Common myeloid progenitor, CD34-positive (primary cell): ENCODE results near the gene CLC.
"Not testable (repeated sequence)": the region's sequence is repeated elsewhere in the genome, so short reads cannot be mapped to it uniquely, and the experiment has no call there.

Experiments
- CTCF ChIA-PET: fragments of 350-600 bp; sonication (Branson Sonifier 250); formaldehyde crosslinking; loops from one replicate; lab custom pipeline; 2021; ENCODE audit warnings: antibody characterized with exemption; lab: Charles Lee
- POLR2A ChIA-PET: fragments of 350-600 bp; sonication (Branson Sonifier 250); formaldehyde crosslinking; loops from one replicate; lab custom pipeline; 2021; ENCODE audit warnings: antibody characterized with exemption; lab: Charles Lee
- DNase-seq, 3 donors: peaks; one replicate each; pipeline versions ENCODE4 v3.0.0 to v3.0.0-alpha.2; 2013
- H3K27ac ChIP-seq, 2 experiments: 1 replicate in 1 of 2; 2 replicates in 1 of 2; pipeline ENCODE4 v1.7.0; 2013; ENCODE audit warnings: inconsistent platforms in 2 of 2, low read length in 2 of 2, mild to moderate bottlenecking in 2 of 2, low read depth in 1 of 2, moderate library complexity in 1 of 2; ENCODE audit not compliant: severe bottlenecking in 2 of 2, insufficient read depth in 1 of 2, poor library complexity in 1 of 2
- H3K27me3 ChIP-seq, 5 experiments: replicated peaks in 2 of 5; 1 replicate in 3 of 5; 2 replicates in 2 of 5; pipeline versions ENCODE4 v1.6.1 to v1.7.0; 2013; ENCODE audit warnings: low read length in 4 of 5, mild to moderate bottlenecking in 2 of 5, moderate library complexity in 2 of 5, inconsistent platforms in 1 of 5; ENCODE audit not compliant: insufficient read depth in 5 of 5, control insufficient read depth in 4 of 5
- H3K36me3 ChIP-seq, 4 experiments: 1 replicate in 2 of 4; 2 replicates in 2 of 4; pipeline versions ENCODE4 v1.6.1 to v1.7.0; 2013; ENCODE audit warnings: low read length in 3 of 4, control low read depth in 1 of 4, mild to moderate bottlenecking in 1 of 4; ENCODE audit not compliant: control insufficient read depth in 4 of 4, insufficient read depth in 4 of 4
- H3K4me1 ChIP-seq, 4 experiments: 1 replicate in 3 of 4; 2 replicates in 1 of 4; pipeline versions ENCODE4 v1.6.1 to v1.7.1; 2013; ENCODE audit warnings: low read length in 3 of 4, mild to moderate bottlenecking in 3 of 4, control low read depth in 1 of 4, inconsistent platforms in 1 of 4, moderate library complexity in 1 of 4; ENCODE audit not compliant: control insufficient read depth in 4 of 4, insufficient read depth in 4 of 4; ENCODE audit errors: control extremely low read depth in 1 of 4
- H3K4me3 ChIP-seq, 7 experiments: 1 replicate in 4 of 7; 2 replicates in 3 of 7; pipeline versions ENCODE4 v1.5.1 to v1.7.0; 2013; ENCODE audit warnings: mild to moderate bottlenecking in 7 of 7, low read length in 6 of 7, moderate library complexity in 6 of 7, inconsistent platforms in 2 of 7, low read depth in 2 of 7, control low read depth in 1 of 7; ENCODE audit not compliant: insufficient read depth in 4 of 7, control insufficient read depth in 1 of 7; ENCODE audit errors: extremely low read depth in 1 of 7
- H3K9me3 ChIP-seq, 5 experiments: 1 replicate in 4 of 5; 2 replicates in 1 of 5; pipeline versions ENCODE4 v1.6.1 to v1.7.1; 2013; ENCODE audit warnings: low read length in 4 of 5, mild to moderate bottlenecking in 2 of 5, inconsistent platforms in 1 of 5, low read depth in 1 of 5, moderate library complexity in 1 of 5; ENCODE audit not compliant: control insufficient read depth in 4 of 5, insufficient read depth in 2 of 5; ENCODE audit errors: control extremely low read depth in 1 of 5
- WGBS: methylation state at CpG from one replicate; pipeline ENCODE4 v1.1.5; 2013; ENCODE audit not compliant: insufficient coverage; 5-methylcytosine and 5-hydroxymethylcytosine counted together

CLC gene

DNA sequence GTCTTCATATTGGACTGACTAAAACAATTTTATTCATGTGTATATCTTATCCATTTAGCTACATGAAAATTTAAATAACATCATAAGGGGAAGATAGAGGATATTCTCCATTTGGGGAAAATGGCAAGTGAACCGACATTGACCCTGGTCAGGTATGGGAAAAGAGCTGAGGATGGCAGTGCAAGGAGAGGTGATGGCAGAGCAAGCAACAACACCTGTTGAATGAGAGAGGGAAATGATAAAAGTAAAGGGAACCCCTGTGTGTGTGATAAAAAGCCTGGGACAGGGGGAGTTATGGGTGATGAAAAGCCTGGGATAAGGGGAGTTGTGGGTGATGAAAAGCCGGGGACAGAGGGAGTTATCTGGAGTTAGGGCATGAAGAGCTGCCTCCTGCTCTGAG is 4.0 kb downstream of the CLC start:
- Histone ChIP-seq H3K4me1 (no peaks in the 10 kb centered on the region), H3K4me3 (no peak overlapping the region), H3K27me3 (peaks cover 3 to 11% (median 5%) of the 10 kb centered on the region in 5 experiments), H3K27ac (no peak overlapping the region), H3K36me3 (no peaks in the 10 kb centered on the region), H3K9me3 (peaks cover 0 to 3% (median 0%) of the 10 kb centered on the region in 5 experiments)
- ChIA-PET POLR2A (no interaction called here), CTCF (no interaction called here)
- no peak for DNase-seq
- 100% methylated on average over 2 of the region's 2 CpGs for WGBS

DNA sequence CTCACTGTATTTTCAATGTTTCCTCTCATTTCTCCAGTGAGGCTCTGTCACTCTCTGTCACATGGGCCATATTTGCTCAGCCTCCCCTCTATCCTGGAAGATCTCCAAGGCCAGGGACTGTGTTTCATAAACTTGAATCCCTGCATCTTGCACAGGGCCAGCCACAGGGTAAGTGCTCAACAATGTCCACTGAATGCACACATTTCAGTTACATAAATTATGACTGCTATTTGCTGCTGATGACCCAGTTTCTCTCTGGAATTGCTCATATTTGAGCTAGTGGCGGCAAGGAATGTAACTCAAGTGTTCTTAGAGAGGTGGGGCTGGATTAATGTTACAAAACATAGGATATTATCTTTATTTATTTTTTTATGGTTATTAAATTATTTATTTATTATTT is 6.1 kb downstream of the CLC start:
- H3K4me3 ChIP-seq, result no peak overlapping the region
- ChIA-PET CTCF (no interaction called here), POLR2A (no interaction called here)
- no peaks in the 10 kb centered on the region for H3K36me3 ChIP-seq
- WGBS, result no CpG with 5 or more reads among the region's 1 CpG
- DNase-seq, result no peak
- peaks cover 3 to 13% (median 5%) of the 10 kb centered on the region in 5 experiments for H3K27me3 ChIP-seq
- H3K9me3 ChIP-seq, result peaks cover 0 to 3% (median 0%) of the 10 kb centered on the region in 5 experiments
- no peaks in the 10 kb centered on the region for H3K4me1 ChIP-seq
- no peak overlapping the region for H3K27ac ChIP-seq

DNA sequence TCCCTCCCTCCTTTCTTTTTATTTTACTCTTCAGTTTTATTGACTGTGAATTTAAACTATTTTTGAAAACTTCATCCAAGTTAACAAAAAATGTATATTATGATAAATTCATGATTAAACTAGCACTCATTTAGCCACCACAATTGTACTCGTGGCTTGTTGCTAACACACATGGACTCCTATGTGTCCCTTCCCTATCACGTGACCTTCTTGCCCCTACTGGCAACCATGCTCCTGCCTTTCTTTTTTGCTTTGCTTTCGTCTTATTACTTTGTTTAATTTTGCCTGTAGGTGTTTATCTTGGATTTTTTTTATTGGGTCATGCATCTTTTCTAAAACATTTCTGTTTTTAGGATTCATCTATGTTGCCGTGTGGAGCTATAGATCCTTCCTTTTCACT is 8.2 kb downstream of the CLC start:
- no peaks in the 10 kb centered on the region for H3K4me1 ChIP-seq
- peaks cover 3 to 13% (median 5%) of the 10 kb centered on the region in 5 experiments for H3K27me3 ChIP-seq
- ChIA-PET CTCF (no interaction called here), POLR2A (no interaction called here)
- no peak overlapping the region for H3K27ac ChIP-seq
- peaks cover 0 to 3% (median 0%) of the 10 kb centered on the region in 5 experiments for H3K9me3 ChIP-seq
- no CpG with 5 or more reads among the region's 4 CpGs for WGBS
- H3K36me3 ChIP-seq, result no peaks in the 10 kb centered on the region
- no peak for DNase-seq
- no peak overlapping the region for H3K4me3 ChIP-seq

DNA sequence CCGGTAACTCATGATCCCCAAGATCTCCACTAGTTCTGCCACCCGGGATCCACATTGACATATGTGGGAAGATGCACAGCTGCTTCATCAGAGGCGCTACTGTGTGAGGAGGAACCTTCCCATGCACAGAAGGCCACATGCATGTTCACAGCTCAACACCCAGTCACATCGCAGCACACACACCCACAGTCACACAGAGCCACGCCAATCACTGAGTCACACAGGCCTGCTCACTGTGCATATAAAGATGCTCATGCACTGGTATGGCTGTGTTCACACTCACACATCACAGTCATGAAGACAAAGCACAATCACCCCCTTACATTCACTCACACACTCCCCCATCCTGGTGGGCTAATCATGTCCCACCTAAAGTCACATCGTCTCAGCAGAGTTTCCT is 9.8 kb downstream of the CLC start:
- CTCF ChIA-PET, result no interaction called here
- H3K4me1 ChIP-seq, result no peaks in the 10 kb centered on the region
- H3K4me3 ChIP-seq, result no peak overlapping the region
- no peak overlapping the region for H3K27ac ChIP-seq
- WGBS, result 100% methylated on average over 3 of the region's 6 CpGs
- POLR2A ChIA-PET, result no interaction called here
- peaks cover 0 to under 1% (median 0%) of the 10 kb centered on the region in 5 experiments for H3K9me3 ChIP-seq
- H3K36me3 ChIP-seq, result no peaks in the 10 kb centered on the region
- no peak for DNase-seq
- peaks cover 3 to 13% (median 5%) of the 10 kb centered on the region in 5 experiments for H3K27me3 ChIP-seq

DNA sequence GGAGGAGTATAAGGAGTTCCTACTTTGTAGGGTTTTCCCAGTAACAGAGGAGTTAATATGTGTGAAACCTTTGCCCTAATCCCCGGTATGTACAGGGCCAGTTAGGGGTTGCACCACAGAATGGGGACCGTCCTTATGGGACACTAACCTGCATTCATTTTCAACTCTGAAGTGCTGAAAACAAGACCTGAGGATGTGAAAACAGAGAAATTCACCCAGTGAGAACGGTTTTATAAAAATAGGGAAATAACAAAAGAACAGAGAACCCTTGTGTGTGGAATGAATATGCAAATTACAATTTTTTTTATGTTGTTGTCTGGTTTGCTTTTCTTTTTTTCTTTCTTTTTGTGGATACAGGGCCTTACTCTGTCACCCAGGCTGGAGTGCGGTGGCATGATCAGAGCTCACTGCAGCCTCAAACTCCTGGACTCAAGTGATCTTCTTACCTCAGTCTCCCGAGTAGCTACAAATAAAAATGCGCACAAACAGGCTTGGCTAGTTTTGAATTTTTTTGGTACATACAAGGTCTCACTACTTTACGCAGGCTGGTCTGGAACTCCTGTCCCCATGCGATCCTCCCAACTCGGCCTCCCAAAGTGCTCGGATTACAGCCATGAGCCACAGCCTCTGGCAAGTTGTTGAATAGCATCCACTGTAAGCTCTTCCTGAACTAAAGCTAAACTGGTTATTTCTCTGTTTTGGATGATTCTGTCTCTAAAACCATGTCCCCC is 10.6 kb downstream of the CLC start:
- WGBS, result 94% methylated on average over 9 of the region's 10 CpGs
- Histone ChIP-seq H3K4me3 (no peak overlapping the region), H3K9me3 (no peaks in the 10 kb centered on the region), H3K4me1 (no peaks in the 10 kb centered on the region), H3K36me3 (no peaks in the 10 kb centered on the region), H3K27me3 (peaks cover 3 to 13% (median 5%) of the 10 kb centered on the region in 5 experiments), H3K27ac (no peak overlapping the region)
- DNase-seq, result no peak
- ChIA-PET POLR2A (no interaction called here), CTCF (no interaction called here)

DNA sequence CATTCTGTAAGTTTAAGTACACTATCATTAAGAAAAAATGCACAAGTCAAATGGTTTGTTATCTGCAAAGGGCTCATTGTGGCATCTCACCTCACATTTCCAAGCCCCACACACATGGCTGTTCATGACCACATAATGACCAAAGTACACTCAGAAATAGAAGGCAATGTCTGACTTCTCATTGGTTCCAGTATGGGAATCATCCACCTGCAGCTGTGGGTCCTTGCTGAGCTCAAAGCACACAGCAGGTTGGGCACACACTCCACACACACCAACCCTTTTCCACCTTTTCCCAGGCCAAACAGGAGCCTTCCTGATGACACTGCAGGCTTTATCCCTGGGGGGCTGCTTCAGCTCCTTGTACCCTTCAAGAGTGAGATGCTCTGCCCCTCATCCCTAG is 11.8 kb downstream of the CLC start:
- Histone ChIP-seq H3K9me3 (no peaks in the 10 kb centered on the region), H3K27ac (no peak overlapping the region), H3K36me3 (no peaks in the 10 kb centered on the region), H3K4me1 (no peaks in the 10 kb centered on the region), H3K27me3 (peaks cover 3 to 10% (median 7%) of the 10 kb centered on the region in 5 experiments), H3K4me3 (no peak overlapping the region)
- ChIA-PET POLR2A (no interaction called here), CTCF (no interaction called here)
- no peak for DNase-seq

DNA sequence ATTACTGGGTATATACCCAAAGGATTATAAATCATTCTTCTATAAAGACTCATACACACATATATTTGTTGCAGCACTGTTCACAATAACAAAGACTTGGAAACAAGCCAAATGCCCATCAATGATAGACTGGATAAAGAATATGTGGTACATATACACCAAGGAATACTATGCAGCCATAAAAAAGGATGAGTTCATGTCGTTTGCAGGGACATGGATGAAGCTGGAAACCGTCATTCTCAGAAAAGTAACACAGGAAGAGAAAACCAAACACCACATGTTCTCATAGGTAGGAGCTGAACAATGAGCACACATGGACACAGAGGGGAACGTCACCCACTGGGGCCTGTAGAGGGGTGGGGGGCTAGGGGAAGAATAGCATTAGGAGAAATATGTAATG is 17.7 kb downstream of the CLC start:
- DNase-seq, H3K4me1 ChIP-seq, H3K4me3 ChIP-seq, CTCF ChIA-PET, H3K36me3 ChIP-seq, H3K9me3 ChIP-seq, H3K27me3 ChIP-seq, POLR2A ChIA-PET, H3K27ac ChIP-seq: not testable (repeated sequence)
- 67% methylated on average over 2 of the region's 3 CpGs for WGBS
